Gastrocnemius medialis (tissue), 4 donors: ENCODE measurements around the gene PTGS1. TPM values are rescaled to one million over a fixed set of nuclear protein-coding genes. Genes with fewer than 3 reads are reported as not detected.

Experiments used
- ATAC-seq, 2 donors: fragments of 150-250 bp; one replicate each; pipeline ENCODE4 v1.9.1; 2016
- DNase-seq, 2 donors: peaks; one replicate each; pipeline ENCODE4 v3.0.0-alpha.2; 2019
- H3K27ac ChIP-seq, 4 donors: fragments of 200-600 bp; sonication (generic); 1 replicate in 1 of 4; 2 replicates in 3 of 4; pipeline ENCODE4 v1.5.1; 2016 to 2018; ENCODE audit warnings: mild to moderate bottlenecking in 2 of 4, moderate library complexity in 1 of 4
- H3K27me3 ChIP-seq, 3 donors: fragments of 200-600 bp; sonication (generic) in 2 of 3; 1 replicate in 1 of 3; 2 replicates in 2 of 3; pipeline versions ENCODE4 v1.5.1 to v1.6.0; 2016 to 2019; ENCODE audit warnings: mild to moderate bottlenecking in 1 of 3, moderate library complexity in 1 of 3
- H3K36me3 ChIP-seq, 2 donors: fragments of 200-600 bp; sonication (generic) in 1 of 2; one replicate each; pipeline ENCODE4 v1.5.1; 2017 to 2018
- H3K4me1 ChIP-seq, 2 donors: fragments of 200-600 bp; sonication (generic) in 1 of 2; one replicate each; pipeline ENCODE4 v1.5.1; 2016 to 2017; ENCODE audit warnings: mild to moderate bottlenecking in 2 of 2
- H3K4me3 ChIP-seq, 4 donors: fragments of 200-600 bp; sonication (generic) in 3 of 4; 1 replicate in 1 of 4; 2 replicates in 3 of 4; pipeline ENCODE4 v1.5.1; 2016 to 2019; ENCODE audit warnings: mild to moderate bottlenecking in 2 of 4
- H3K9me3 ChIP-seq, 3 donors: fragments of 200-600 bp; sonication (generic) in 2 of 3; 1 replicate in 1 of 3; 2 replicates in 2 of 3; pipeline ENCODE4 v1.5.1; 2016 to 2019
- CTCF ChIP-seq, 5 experiments: fragments of 450-650 bp in 3 of 5; fragments of 200-600 bp in 2 of 5; sonication (generic) in 2 of 5; IDR thresholded peaks in 4 of 5; conservative IDR thresholded peaks in 1 of 5; 1 replicate in 4 of 5; 2 replicates in 1 of 5; pipeline ENCODE4 v1.5.1; 2016 to 2019; ENCODE audit warnings: antibody characterized with exemption in 5 of 5, mild to moderate bottlenecking in 3 of 5, moderate library complexity in 3 of 5
- POLR2A ChIP-seq, 2 donors: fragments of 450-650 bp; IDR thresholded peaks; one replicate each; pipeline ENCODE4 v1.6.1; 2017; ENCODE audit warnings: antibody characterized with exemption in 2 of 2, mild to moderate bottlenecking in 2 of 2, moderate library complexity in 2 of 2
- in situ Hi-C, 4 donors: fragments of 200-750 bp; cut with MboI; loops; one replicate each; pipeline versions ENCODE4 v1.15.0 to v1.8.0; 2017; ENCODE audit warnings: low sequenced_read_pairs in 4 of 4
- intact Hi-C: fragments of 100-400 bp; cut with DNase I; formaldehyde crosslinking; loops from one replicate; pipeline ENCODE4 v1.15.1; 2023; ENCODE audit warnings: low total_unique reads
- total RNA-seq, 4 donors: library from RNA; depleted of rRNA; stranded (reverse); fragments of >200 nt; gene quantifications; one replicate each; pipeline versions ENCODE4 v1.1.0 to v1.2.3, GENCODE V29; 2016

PTGS1 gene
- total RNA-seq, 4 donors from 2014 or later = 0.78 to 1.8 (median 1.0) TPM

GRCh38 chr9:122392714-122393113 is 21.9 kb downstream of the PTGS1 start:
- in situ Hi-C loops = no loop called here
- Histone ChIP-seq H3K27ac (no peak overlapping the region), H3K4me1 (no peaks in the 10 kb centered on the region), H3K9me3 (no peaks in the 10 kb centered on the region), H3K36me3 (no peaks in the 10 kb centered on the region), H3K4me3 (no peak overlapping the region), H3K27me3 (no peaks in the 10 kb centered on the region)
- TF ChIP-seq CTCF (IDR thresholded peaks at IDR 0.05 in 4 of 5, conservative IDR thresholded peaks at IDR 0.05 in 1 of 5) (no peak), POLR2A (IDR thresholded peaks at IDR 0.05) (no peak)
- DNase-seq (no peak), ATAC-seq (no peak)
- intact Hi-C loops = no loop called here

GRCh38 chr9:122393284-122393983 is 22.6 kb downstream of the PTGS1 start:
- no peak for DNase-seq
- in situ Hi-C loops (no loop called here), intact Hi-C loops (no loop called here)
- Histone ChIP-seq H3K27me3 (no peaks in the 10 kb centered on the region), H3K4me1 (no peaks in the 10 kb centered on the region), H3K4me3 (no peak overlapping the region), H3K36me3 (no peaks in the 10 kb centered on the region), H3K9me3 (no peaks in the 10 kb centered on the region), H3K27ac (peak overlapping the region in 3 of 4 donors; percentile 53 to 64 (median 57))
- TF ChIP-seq CTCF (IDR thresholded peaks at IDR 0.05 in 4 of 5, conservative IDR thresholded peaks at IDR 0.05 in 1 of 5) (no peak), POLR2A (IDR thresholded peaks at IDR 0.05) (no peak)
- ATAC-seq = no peak

- no peak for TF ChIP-seq POLR2A (IDR thresholded peaks at IDR 0.05)
- no peak for TF ChIP-seq CTCF (IDR thresholded peaks at IDR 0.05 in 4 of 5, conservative IDR thresholded peaks at IDR 0.05 in 1 of 5)
- Histone ChIP-seq H3K27ac (peak overlapping the region; percentile 53 to 64 (median 56)), H3K9me3 (no peaks in the 10 kb centered on the region), H3K4me3 (no peak overlapping the region), H3K36me3 (no peaks in the 10 kb centered on the region), H3K4me1 (no peaks in the 10 kb centered on the region), H3K27me3 (no peaks in the 10 kb centered on the region)
- in situ Hi-C loops = no loop called here
- intact Hi-C loops = no loop called here
- ATAC-seq (peak; percentile 64 to 76), DNase-seq (peak; percentile 30 to 65)
Measured at GRCh38 chr9:122394265-122395125, 23.7 kb downstream of the PTGS1 start.

- H3K36me3 ChIP-seq = no peaks in the 10 kb centered on the region
- H3K27me3 ChIP-seq = no peaks in the 10 kb centered on the region
- ATAC-seq (no peak), DNase-seq (no peak)
- no peaks in the 10 kb centered on the region for H3K4me1 ChIP-seq
- TF ChIP-seq POLR2A (IDR thresholded peaks at IDR 0.05) (no peak), CTCF (IDR thresholded peaks at IDR 0.05 in 4 of 5, conservative IDR thresholded peaks at IDR 0.05 in 1 of 5) (no peak)
- intact Hi-C loops (no loop called here), in situ Hi-C loops (no loop called here)
- H3K4me3 ChIP-seq = no peak overlapping the region
- no peaks in the 10 kb centered on the region for H3K9me3 ChIP-seq
- H3K27ac ChIP-seq = no peak overlapping the region
Measured at GRCh38 chr9:122396614-122397148, 25.9 kb downstream of the PTGS1 start.
